ENCODE measurements around the gene ZMIZ2.

- no peak for TF ChIP-seq POLR2A (IDR thresholded peaks at IDR 0.05)
- no peak for TF ChIP-seq POLR2AphosphoS5 (IDR thresholded peaks at IDR 0.05; ENCODE audit: insufficient read depth in 1 of 2, low read depth in 1 of 2)
- no peak for TF ChIP-seq CTCF (IDR thresholded peaks at IDR 0.05)
Measured at GRCh38 chr7:44748948-44749731, 493 bp downstream of the ZMIZ2 start.

Data from vagina (tissue), 2 donors.